HT1080 (cell line): ENCODE measurements around the gene TNFRSF12A. TPM values are rescaled to one million over a fixed set of nuclear protein-coding genes. Genes with fewer than 3 reads are reported as not detected.
"Not testable (repeated sequence)": the region's sequence is repeated elsewhere in the genome, so short reads cannot be mapped to it uniquely, and the experiment has no call there.

ENCODE experiments used
- DNase-seq: peaks from one replicate; pipeline ENCODE4 v3.0.0-alpha.2; 2015; ENCODE audit warnings: low read depth
- total RNA-seq: library from RNA; depleted of rRNA; stranded (reverse); fragments of >200 nt; shearing (Covaris generic); gene quantifications from 2 replicates; pipeline ENCODE4 v1.2.3, GENCODE V29; 2014

The TNFRSF12A gene
- total RNA-seq, 1 experiment from 2014 or later: 411 TPM

- DNase-seq: no peak
These were observed 25.8 kb downstream of the TNFRSF12A start, which contains the start of gene MMP25 for GRCh38 chr16:3045758-3046640. TSS of gene MMP25 (plus strand) at chr16:3046561. CDS start at chr16:3046918, 357 bp downstream.

GRCh38 chr16:3046641-3047386 is 26.6 kb downstream of the TNFRSF12A start:
- no peak for DNase-seq

- DNase-seq: no peak
These were observed 27.2 kb downstream of the TNFRSF12A start for GRCh38 chr16:3047387-3047720.

- no peak for DNase-seq
These were observed 29.8 kb downstream of the TNFRSF12A start for GRCh38 chr16:3049921-3050481.

GRCh38 chr16:3050487-3050886 is 30.3 kb downstream of the TNFRSF12A start:
- no peak for DNase-seq

GRCh38 chr16:3051009-3051408 is 30.8 kb downstream of the TNFRSF12A start:
- DNase-seq: no peak

GRCh38 chr16:3051494-3051893 is 31.3 kb downstream of the TNFRSF12A start:
- no peak for DNase-seq

- DNase-seq: not testable (repeated sequence)
These were observed 32.6 kb downstream of the TNFRSF12A start for GRCh38 chr16:3052571-3053329.

- not testable (repeated sequence) for DNase-seq
These were observed 33.2 kb downstream of the TNFRSF12A start for GRCh38 chr16:3053330-3053710.

- DNase-seq: no peak
These were observed 35.0 kb downstream of the TNFRSF12A start for GRCh38 chr16:3054965-3055733.

- DNase-seq: not testable (repeated sequence)
These were observed 35.6 kb downstream of the TNFRSF12A start for GRCh38 chr16:3055734-3056115.

- DNase-seq: no peak
These were observed 36.4 kb downstream of the TNFRSF12A start for GRCh38 chr16:3056336-3057180.

GRCh38 chr16:3057181-3058138 is 37.3 kb downstream of the TNFRSF12A start:
- no peak for DNase-seq

GRCh38 chr16:3058139-3059030 is 38.2 kb downstream of the TNFRSF12A start:
- DNase-seq: no peak

GRCh38 chr16:3059041-3059722 is 39.0 kb downstream of the TNFRSF12A start:
- peak; percentile 74 for DNase-seq

- no peak for DNase-seq
These were observed 39.6 kb downstream of the TNFRSF12A start for GRCh38 chr16:3059723-3060242.
